ENCODE measurements around the gene EPC1. TPM values are rescaled to one million over a fixed set of nuclear protein-coding genes. Genes with fewer than 3 reads are reported as not detected.

The EPC1 gene
- polyA plus RNA-seq, 1 donor (not counting 4 experiments of a cell fraction or from before 2014, with no cell fraction given) = 34.8 TPM

DNA sequence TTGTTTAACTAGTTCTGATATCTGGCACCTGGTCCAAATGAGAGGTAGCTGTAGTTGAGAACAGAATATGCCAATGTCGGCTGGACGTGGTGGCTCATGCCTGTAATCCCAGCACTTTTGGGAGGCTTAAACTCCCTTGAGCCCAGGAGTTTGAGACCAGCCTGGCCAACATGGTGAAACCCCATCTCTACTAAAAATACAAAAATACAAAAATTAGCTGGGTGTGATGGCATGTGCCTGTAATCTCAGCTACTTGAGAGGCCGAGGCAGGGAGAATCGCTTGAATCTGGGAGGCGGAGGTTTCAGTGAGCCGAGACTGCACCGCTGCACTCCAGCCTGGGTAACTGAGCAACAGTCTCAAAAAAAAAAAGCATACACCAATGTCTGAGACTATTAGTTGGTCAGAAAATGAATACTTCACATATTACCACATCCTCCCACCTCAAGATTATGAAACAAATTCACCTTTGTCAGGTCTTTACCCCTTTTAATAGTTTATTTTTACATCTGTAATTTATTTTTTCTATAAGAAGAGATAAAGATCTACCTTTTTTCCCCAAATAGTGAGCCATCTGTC is 38.8 kb downstream of the EPC1 start:
- H3K9me1 ChIP-seq (ENCODE audit: control insufficient read depth, extremely low read depth, insufficient read depth, low read length) = no peaks in the 10 kb centered on the region
- H3K4me2 ChIP-seq (ENCODE audit: control insufficient read depth, extremely low read depth, insufficient read depth, low read depth, low read length) = no peak overlapping the region
- peaks cover 64% of the 10 kb centered on the region for H3K79me2 ChIP-seq (ENCODE audit: control insufficient read depth, insufficient read depth, low read length)
- no peak overlapping the region for H3K9ac ChIP-seq (ENCODE audit: control insufficient read depth, extremely low read depth, insufficient read depth, low read length)
- FAIRE-seq (no peak), DNase-seq (ENCODE audit: low read depth, low spot score) (no peak)
- no peak overlapping the region for H3K4me3 ChIP-seq (ENCODE audit: control insufficient read depth in 2 of 3, extremely low read depth in 1 of 3, insufficient read depth in 2 of 3, low read depth in 1 of 3, low read length in 3 of 3)
- no peaks in the 10 kb centered on the region for H3K4me1 ChIP-seq (ENCODE audit: control insufficient read depth, extremely low read depth, insufficient read depth, low read length)
- dilution Hi-C loops (cut with MboI; ENCODE audit: extremely low pct_ligation_motif_present, low sequenced_read_pairs) = no loop called here
- H3K9me3 ChIP-seq (ENCODE audit: control insufficient read depth, low read depth, low read length) = no peaks in the 10 kb centered on the region
- H3K27me3 ChIP-seq (ENCODE audit: control insufficient read depth, extremely low read depth, insufficient read depth, low read length) = no peaks in the 10 kb centered on the region
- no peak overlapping the region for H3K27ac ChIP-seq (ENCODE audit: control insufficient read depth, insufficient read depth, low read length)
- no peak overlapping the region for H2AFZ ChIP-seq (ENCODE audit: control insufficient read depth, low read length)
- TF ChIP-seq EZH2 (IDR thresholded peaks at IDR 0.05; ENCODE audit: low read length) = no peak
- H3K36me3 ChIP-seq (ENCODE audit: control insufficient read depth in 2 of 2, extremely low read depth in 1 of 2, insufficient read depth in 2 of 2, low read length in 2 of 2) = peaks cover 3 to 4% of the 10 kb centered on the region in 2 experiments
- no peaks in the 10 kb centered on the region for H4K20me1 ChIP-seq (ENCODE audit: control insufficient read depth, extremely low read depth, insufficient read depth, low read length)

DNA sequence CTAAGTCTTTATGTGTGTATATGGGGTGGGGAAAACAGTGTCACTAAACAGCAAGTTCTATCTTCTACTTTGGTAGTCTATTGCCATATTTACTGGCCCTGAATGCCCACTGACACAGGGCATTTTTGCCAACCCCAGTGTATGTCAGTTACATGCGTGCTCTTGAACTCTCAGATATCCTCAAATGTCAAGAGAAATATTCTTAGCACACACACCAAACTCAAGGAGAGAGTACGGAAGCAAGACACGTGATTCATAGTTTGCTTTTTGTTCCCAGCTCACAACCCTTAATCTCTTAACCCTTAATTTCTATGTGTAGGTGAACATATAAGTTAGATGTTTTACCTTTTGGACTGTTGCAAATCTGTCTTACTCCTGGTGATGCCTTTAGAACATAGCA is 39.3 kb downstream of the EPC1 start:
- no peak overlapping the region for H3K27ac ChIP-seq (ENCODE audit: control insufficient read depth, insufficient read depth, low read length)
- no peak for TF ChIP-seq EZH2 (IDR thresholded peaks at IDR 0.05; ENCODE audit: low read length)
- TF ChIP-seq CTCF (optimal IDR thresholded peaks at IDR 0.05 in 1 of 3, IDR thresholded peaks at IDR 0.05 in 1 of 3, conservative IDR thresholded peaks at IDR 0.05 in 1 of 3; ENCODE audit: extremely low read depth in 1 of 3, insufficient read depth in 2 of 3, low read length in 3 of 3) = no peak
- no peak overlapping the region for H3K4me2 ChIP-seq (ENCODE audit: control insufficient read depth, extremely low read depth, insufficient read depth, low read depth, low read length)
- peaks cover 3 to 4% of the 10 kb centered on the region in 2 experiments for H3K36me3 ChIP-seq (ENCODE audit: control insufficient read depth in 2 of 2, extremely low read depth in 1 of 2, insufficient read depth in 2 of 2, low read length in 2 of 2)
- FAIRE-seq (peak; percentile 80), DNase-seq (ENCODE audit: low read depth, low spot score) (no peak)
- H3K9me3 ChIP-seq (ENCODE audit: control insufficient read depth, low read depth, low read length) = no peaks in the 10 kb centered on the region
- no peaks in the 10 kb centered on the region for H3K4me1 ChIP-seq (ENCODE audit: control insufficient read depth, extremely low read depth, insufficient read depth, low read length)
- no peak overlapping the region for H3K4me3 ChIP-seq (ENCODE audit: control insufficient read depth in 2 of 3, extremely low read depth in 1 of 3, insufficient read depth in 2 of 3, low read depth in 1 of 3, low read length in 3 of 3)
- H2AFZ ChIP-seq (ENCODE audit: control insufficient read depth, low read length) = no peak overlapping the region
- H3K9ac ChIP-seq (ENCODE audit: control insufficient read depth, extremely low read depth, insufficient read depth, low read length) = no peak overlapping the region
- H4K20me1 ChIP-seq (ENCODE audit: control insufficient read depth, extremely low read depth, insufficient read depth, low read length) = no peaks in the 10 kb centered on the region
- peaks cover 64% of the 10 kb centered on the region for H3K79me2 ChIP-seq (ENCODE audit: control insufficient read depth, insufficient read depth, low read length)
- H3K9me1 ChIP-seq (ENCODE audit: control insufficient read depth, extremely low read depth, insufficient read depth, low read length) = no peaks in the 10 kb centered on the region
- dilution Hi-C loops (cut with MboI; ENCODE audit: extremely low pct_ligation_motif_present, low sequenced_read_pairs) = no loop called here
- no peaks in the 10 kb centered on the region for H3K27me3 ChIP-seq (ENCODE audit: control insufficient read depth, extremely low read depth, insufficient read depth, low read length)
